DMS153 treated with DMSO at 0.1 percent for 48 hours (cell line): Measurements from ENCODE around the gene MICOS13.
A peak's percentile ranks its signal among the peaks of the same experiment; 100 is the strongest.
"Not testable (repeated sequence)": the region's sequence is repeated elsewhere in the genome, so short reads cannot be mapped to it uniquely, and the experiment has no call there.

Experiments
- DNase-seq: peaks from one replicate; lab custom pipeline; 2025; ENCODE audit not compliant: unreplicated experiment; lab: John Stamatoyannopoulos, UW

MICOS13 gene

DNA sequence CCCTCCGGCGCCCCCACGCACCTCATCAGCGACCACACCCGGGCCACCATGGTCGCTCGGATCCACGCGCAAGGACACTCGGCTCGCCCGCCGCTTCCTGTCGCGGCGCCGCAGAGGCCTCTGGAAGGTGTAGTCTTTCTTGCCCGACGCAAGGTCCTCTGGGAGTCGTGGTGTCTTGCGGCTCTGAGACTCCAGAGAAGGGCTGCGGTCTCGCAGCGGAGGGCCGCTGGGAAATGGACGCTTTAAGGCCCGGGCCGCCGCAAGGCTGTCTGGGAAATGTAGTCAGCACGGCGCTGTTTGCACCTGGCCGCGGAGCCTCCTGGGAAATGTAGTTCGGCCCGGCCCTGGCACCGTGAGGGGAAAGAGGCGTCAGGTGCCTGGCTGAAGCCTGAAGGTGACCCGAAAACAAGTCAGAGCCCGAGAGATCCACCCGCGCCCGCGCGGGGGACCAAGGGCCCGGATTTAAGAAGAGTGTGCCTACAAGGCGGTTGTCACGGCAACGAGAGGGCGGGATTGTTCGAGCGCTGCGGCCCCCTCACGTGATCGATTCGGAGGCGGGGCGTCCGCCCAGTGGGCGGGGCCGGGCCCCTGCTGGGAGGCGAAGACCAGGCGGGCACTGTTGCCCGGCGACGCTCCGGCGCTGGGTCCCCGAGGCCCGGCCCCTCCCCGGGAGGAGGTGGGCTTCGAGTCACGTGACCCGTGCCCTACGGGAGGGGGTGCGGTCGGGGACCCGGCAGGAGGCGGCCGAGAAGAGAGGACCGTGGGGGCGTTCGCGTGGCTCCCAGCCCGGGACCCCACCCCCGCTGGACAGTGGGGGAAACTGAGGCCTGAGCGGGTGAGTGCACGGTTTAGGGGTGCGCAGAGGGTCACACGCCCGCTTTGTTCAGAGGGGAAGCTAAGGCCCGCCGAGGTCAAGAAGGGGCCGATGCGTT, at the start of gene MICOS13, which contains the start of gene HSD11B1L:
Gene MICOS13 (minus strand): TSS at position 80 of the 932 bp plus-strand sequence. CDS start 30 bp downstream, at position 50.
Gene HSD11B1L (plus strand): TSS at position 591 of the 932 bp plus-strand sequence. CDS start 3,806 bp downstream, outside the sequence.
- peak; percentile 98 for DNase-seq

- DNase-seq, result no peak
Observed at GRCh38 chr19:5727453-5728050, 47.2 kb upstream of the MICOS13 start.

GRCh38 chr19:5719961-5720790, 39.9 kb upstream of the MICOS13 start, which contains the start of the genes CATSPERD and LONP1:
Gene CATSPERD (plus strand): TSS chr19:5720637. CDS start chr19:5720738, 101 bp downstream.
Gene LONP1 (minus strand): TSS chr19:5720146. CDS start chr19:5720132, 14 bp downstream.
- peak; percentile 97 for DNase-seq

- no peak for DNase-seq
Observed at GRCh38 chr19:5719274-5719960, 39.1 kb upstream of the MICOS13 start.

- DNase-seq, result no peak
Observed at GRCh38 chr19:5718579-5719273, 38.4 kb upstream of the MICOS13 start.

DNA sequence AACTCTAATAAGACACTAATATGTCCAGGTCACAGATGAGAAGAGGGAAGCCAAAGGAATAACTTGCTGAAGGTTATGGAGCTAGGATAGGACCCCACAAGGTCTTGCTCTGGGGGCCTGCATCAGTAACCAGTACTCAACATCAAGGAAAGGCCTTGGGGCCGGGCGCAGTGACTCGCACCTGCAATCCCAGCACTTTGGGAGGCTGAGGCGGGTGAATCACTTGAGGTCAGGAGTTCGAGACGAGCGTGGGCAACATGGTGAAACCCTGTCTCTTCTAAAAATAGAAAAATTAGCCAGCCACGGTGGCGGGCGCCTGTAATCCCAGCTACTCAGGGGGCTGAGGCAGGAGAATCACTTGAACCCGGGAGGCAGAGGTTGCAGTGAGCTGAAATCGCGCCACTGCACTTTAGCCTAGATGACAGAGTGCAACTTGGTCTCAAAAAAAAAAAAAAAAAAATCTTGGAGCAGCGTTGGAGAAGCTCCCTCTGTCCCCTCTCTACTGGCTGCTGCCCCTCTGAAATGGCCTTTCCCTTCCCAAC, 37.8 kb upstream of the MICOS13 start:
- DNase-seq, result no peak

GRCh38 chr19:5717215-5717935, 37.1 kb upstream of the MICOS13 start:
- DNase-seq, result no peak

DNA sequence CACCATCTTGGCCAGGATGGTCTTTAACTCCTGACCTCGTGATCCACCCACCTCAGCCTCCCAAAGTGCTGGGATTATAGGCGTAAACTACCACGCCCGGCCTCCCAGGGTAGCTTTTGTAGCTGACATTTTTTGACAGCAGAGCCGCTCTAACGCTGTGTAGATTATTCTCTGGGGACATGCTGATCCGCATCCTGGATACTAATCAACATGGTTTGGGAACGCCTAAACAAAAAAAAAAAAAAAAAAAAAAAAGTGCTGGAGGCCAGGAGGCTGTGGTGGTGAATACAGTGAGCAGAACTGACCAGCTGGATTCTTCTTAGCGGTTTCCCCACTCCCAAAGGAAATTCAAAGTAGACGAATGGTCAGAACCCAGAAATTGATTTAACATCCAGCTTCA, 34.5 kb upstream of the MICOS13 start:
- no peak for DNase-seq

DNA sequence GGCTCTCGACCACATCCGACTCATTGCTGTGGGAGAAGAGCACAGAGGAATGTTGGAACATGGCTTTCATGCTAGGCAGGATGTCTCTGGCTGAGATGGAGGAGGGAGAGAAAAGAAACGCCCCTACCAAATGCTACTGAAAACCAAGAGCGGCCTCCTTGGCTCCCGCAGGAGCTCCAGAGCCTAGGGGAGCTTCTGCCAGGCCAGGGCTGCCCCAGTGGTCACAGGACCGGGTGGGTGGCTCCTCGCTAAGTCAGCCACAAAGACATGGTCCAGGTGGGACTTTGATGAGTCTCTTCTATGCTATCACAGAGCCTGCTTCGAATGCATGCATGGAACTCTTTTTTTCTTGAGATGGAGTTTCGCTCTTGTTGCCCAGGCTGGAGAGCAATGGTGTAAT, 32.9 kb upstream of the MICOS13 start:
- no peak for DNase-seq

- no peak for DNase-seq
Observed at GRCh38 chr19:5711713-5712161, 31.4 kb upstream of the MICOS13 start.

DNA sequence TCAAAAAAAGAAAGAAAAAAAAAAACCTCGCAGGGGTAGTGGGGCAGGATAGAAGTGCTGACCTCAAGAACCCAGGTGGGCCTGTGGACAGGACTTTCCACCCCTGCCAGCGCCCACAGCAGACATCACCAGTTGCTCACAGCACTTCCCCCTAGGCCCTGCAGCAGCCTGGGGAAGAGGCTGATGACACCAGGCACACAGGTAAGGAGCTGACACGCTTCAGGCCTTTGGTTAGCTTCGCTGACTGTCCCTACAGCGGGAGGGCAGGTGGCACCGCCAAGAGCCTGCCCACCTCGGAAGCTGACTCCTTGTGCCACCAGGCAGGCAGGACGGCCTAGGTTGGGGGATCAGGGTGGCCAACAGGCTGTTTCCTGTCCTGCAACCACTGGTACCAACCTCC, 30.7 kb upstream of the MICOS13 start:
- no peak for DNase-seq

DNA sequence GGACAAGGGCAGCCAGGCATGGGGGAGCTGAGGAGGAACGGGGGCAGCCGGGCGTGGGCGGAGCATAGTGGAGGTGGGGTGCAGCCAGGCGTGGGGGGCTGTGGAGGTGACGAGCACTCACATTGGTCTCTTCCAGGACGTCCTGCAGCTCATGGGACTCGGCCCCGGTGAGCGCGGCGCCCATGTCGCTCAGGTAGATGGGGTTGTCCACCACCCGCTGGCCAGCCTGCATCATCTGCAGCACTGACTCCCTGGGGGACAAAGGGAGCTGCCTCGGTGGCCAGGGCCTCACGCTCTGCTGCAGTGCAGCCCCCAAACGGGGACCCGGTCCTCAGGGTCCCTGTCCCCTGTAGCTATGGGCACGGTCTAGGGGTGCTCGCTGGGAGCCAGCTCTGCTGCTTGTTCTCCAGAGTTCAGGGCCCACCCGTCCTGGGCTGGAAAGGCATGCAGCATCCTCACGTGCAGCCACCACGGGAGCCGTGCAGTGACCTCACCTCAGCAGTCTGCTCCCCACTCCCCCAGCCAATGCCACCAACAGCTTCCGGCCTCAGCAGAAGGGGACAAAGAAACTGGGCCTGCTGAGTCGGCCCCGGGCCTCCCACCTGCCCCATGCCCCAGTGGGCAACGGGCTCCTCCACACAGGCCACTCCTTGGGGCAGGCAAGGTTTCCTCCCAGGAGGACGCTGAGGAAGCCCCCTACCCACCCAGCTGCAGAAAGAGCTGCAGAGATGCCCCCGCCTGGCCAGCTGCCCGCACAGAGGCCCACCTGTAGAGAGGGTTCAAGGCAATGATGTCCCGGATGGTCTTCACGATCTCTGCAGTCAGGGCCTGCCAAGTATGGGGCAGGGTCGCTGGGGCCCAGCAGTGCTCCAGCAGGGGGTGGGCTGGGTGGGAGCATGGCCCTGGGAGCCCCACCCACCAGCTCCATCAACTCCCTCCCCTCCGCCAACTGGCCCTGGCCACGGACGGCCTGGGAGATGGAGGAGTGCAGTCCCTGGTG, 27.6 kb upstream of the MICOS13 start:
- no peak for DNase-seq

DNA sequence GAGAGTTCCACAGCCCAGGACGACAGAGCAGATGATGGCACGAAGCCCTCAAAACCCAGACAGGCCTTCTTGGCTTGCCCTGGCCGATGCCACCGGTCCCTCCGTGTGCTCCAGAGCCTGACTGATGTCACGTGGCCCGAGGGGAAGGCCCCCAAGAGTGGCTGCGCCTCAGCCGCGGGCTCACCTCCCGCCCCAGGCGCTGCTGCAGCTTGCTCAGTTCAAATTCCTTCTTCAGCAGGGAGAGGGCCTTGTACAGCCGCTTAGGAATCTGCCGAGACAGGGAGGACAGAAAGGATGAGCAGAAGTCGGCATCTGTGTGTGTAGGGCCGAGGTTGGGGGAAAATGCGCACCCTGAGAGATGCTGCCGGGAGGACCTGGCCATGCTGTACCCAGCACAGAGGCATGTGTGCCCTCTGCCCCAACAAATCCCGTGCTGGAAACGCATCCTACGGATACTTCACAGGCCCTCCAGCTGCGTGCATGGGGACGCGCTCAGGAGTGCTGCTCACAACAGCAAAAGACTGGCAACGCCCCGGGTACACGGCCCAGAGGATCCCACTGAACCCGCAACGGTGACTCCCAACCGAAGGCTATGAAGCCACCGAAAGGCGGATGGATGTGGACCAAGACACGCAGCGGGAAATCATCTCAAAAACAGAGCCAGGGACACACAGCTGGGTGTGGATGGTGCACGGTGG, 26.7 kb upstream of the MICOS13 start:
- DNase-seq, result no peak

- DNase-seq, result no peak
Observed at GRCh38 chr19:5705552-5705951, 25.2 kb upstream of the MICOS13 start.

- no peak for DNase-seq
Observed at GRCh38 chr19:5703819-5704818, 23.8 kb upstream of the MICOS13 start.

GRCh38 chr19:5702053-5702410, 21.7 kb upstream of the MICOS13 start:
- not testable (repeated sequence) for DNase-seq
